Measurements from ENCODE around the gene TMEM150A.
A peak's percentile ranks its signal among the peaks of the same experiment; 100 is the strongest.

TMEM150A gene

GRCh38 chr2:85591563-85591962, 10.9 kb downstream of the TMEM150A start:
- no peaks in the 10 kb centered on the region for H3K9me3 ChIP-seq (ENCODE audit: control insufficient read depth, insufficient read depth, low read depth, low read length)
- no peaks in the 10 kb centered on the region for H3K27me3 ChIP-seq (ENCODE audit: control insufficient read depth, insufficient read depth, low read length)
- peaks cover under 1% of the 10 kb centered on the region for H3K36me3 ChIP-seq (ENCODE audit: control insufficient read depth, insufficient read depth, low read length)
- H3K27ac ChIP-seq (ENCODE audit: low read depth, low read length): no peak overlapping the region
- H3K9ac ChIP-seq (ENCODE audit: low read length): no peak overlapping the region
- H3K4me1 ChIP-seq (ENCODE audit: control insufficient read depth, insufficient read depth, low read length): no peaks in the 10 kb centered on the region; the same call in 1 of the 2 replicates
- no peak overlapping the region for H3K4me3 ChIP-seq (ENCODE audit: low read depth, low read length)

- H3K4me1 ChIP-seq (ENCODE audit: control insufficient read depth, insufficient read depth, low read length): peaks cover under 1% of the 10 kb centered on the region; the same call in 1 of the 2 replicates
- H3K9me3 ChIP-seq (ENCODE audit: control insufficient read depth, insufficient read depth, low read depth, low read length): no peaks in the 10 kb centered on the region
- H3K9ac ChIP-seq (ENCODE audit: low read length): no peak overlapping the region
- H3K4me3 ChIP-seq (ENCODE audit: low read depth, low read length): no peak overlapping the region
- H3K27me3 ChIP-seq (ENCODE audit: control insufficient read depth, insufficient read depth, low read length): no peaks in the 10 kb centered on the region; the same call in 1 of the 2 replicates
- no peaks in the 10 kb centered on the region for H3K36me3 ChIP-seq (ENCODE audit: control insufficient read depth, insufficient read depth, low read length)
- H3K27ac ChIP-seq (ENCODE audit: low read depth, low read length): no peak overlapping the region
These were observed 11.5 kb downstream of the TMEM150A start for GRCh38 chr2:85590950-85591349.

- Histone ChIP-seq H3K27me3 (ENCODE audit: control insufficient read depth, insufficient read depth, low read length) (peaks cover 1% of the 10 kb centered on the region; the same call in 1 of the 2 replicates), H3K27ac (ENCODE audit: low read depth, low read length) (no peak overlapping the region), H3K4me3 (ENCODE audit: low read depth, low read length) (no peak overlapping the region), H3K4me1 (ENCODE audit: control insufficient read depth, insufficient read depth, low read length) (peaks cover 8% of the 10 kb centered on the region), H3K36me3 (ENCODE audit: control insufficient read depth, insufficient read depth, low read length) (no peaks in the 10 kb centered on the region), H3K9me3 (ENCODE audit: control insufficient read depth, insufficient read depth, low read depth, low read length) (no peaks in the 10 kb centered on the region), H3K9ac (ENCODE audit: low read length) (no peak overlapping the region)
These were observed 12.3 kb downstream of the TMEM150A start for GRCh38 chr2:85589982-85590791.

GRCh38 chr2:85589181-85589580, 13.3 kb downstream of the TMEM150A start:
- no peak overlapping the region for H3K4me3 ChIP-seq (ENCODE audit: low read depth, low read length)

GRCh38 chr2:85588645-85589044, 13.9 kb downstream of the TMEM150A start:
- H3K9me3 ChIP-seq (ENCODE audit: control insufficient read depth, insufficient read depth, low read depth, low read length): no peaks in the 10 kb centered on the region
- H3K36me3 ChIP-seq (ENCODE audit: control insufficient read depth, insufficient read depth, low read length): no peaks in the 10 kb centered on the region; the same call in 1 of the 2 replicates
- no peak overlapping the region for H3K27ac ChIP-seq (ENCODE audit: low read depth, low read length)
- H3K27me3 ChIP-seq (ENCODE audit: control insufficient read depth, insufficient read depth, low read length): peaks cover 16% of the 10 kb centered on the region; the same call in 1 of the 2 replicates
- H3K4me1 ChIP-seq (ENCODE audit: control insufficient read depth, insufficient read depth, low read length): peaks cover 16% of the 10 kb centered on the region
- H3K9ac ChIP-seq (ENCODE audit: low read length): no peak overlapping the region
- no peak overlapping the region for H3K4me3 ChIP-seq (ENCODE audit: low read depth, low read length)

More at GRCh38 chr2:85589181-85589580, 13.3 kb downstream of the TMEM150A start:
- no peaks in the 10 kb centered on the region for H3K9me3 ChIP-seq (ENCODE audit: control insufficient read depth, insufficient read depth, low read depth, low read length)
- no peak overlapping the region for H3K27ac ChIP-seq (ENCODE audit: low read depth, low read length)
- no peaks in the 10 kb centered on the region for H3K36me3 ChIP-seq (ENCODE audit: control insufficient read depth, insufficient read depth, low read length)
- H3K27me3 ChIP-seq (ENCODE audit: control insufficient read depth, insufficient read depth, low read length): peaks cover 10% of the 10 kb centered on the region; the same call in 1 of the 2 replicates
- H3K4me1 ChIP-seq (ENCODE audit: control insufficient read depth, insufficient read depth, low read length): peaks cover 16% of the 10 kb centered on the region
- no peak overlapping the region for H3K9ac ChIP-seq (ENCODE audit: low read length)

GRCh38 chr2:85588236-85588635, 14.3 kb downstream of the TMEM150A start:
- H3K27ac ChIP-seq (ENCODE audit: low read depth, low read length): no peak overlapping the region
- H3K27me3 ChIP-seq (ENCODE audit: control insufficient read depth, insufficient read depth, low read length): peaks cover 17% of the 10 kb centered on the region; the same call in 1 of the 2 replicates
- H3K4me1 ChIP-seq (ENCODE audit: control insufficient read depth, insufficient read depth, low read length): peaks cover 16% of the 10 kb centered on the region
- H3K9me3 ChIP-seq (ENCODE audit: control insufficient read depth, insufficient read depth, low read depth, low read length): no peaks in the 10 kb centered on the region
- H3K4me3 ChIP-seq (ENCODE audit: low read depth, low read length): no peak overlapping the region
- H3K9ac ChIP-seq (ENCODE audit: low read length): no peak overlapping the region
- H3K36me3 ChIP-seq (ENCODE audit: control insufficient read depth, insufficient read depth, low read length): no peaks in the 10 kb centered on the region; the same call in 1 of the 2 replicates

GRCh38 chr2:85585781-85586105, 16.8 kb downstream of the TMEM150A start:
- peaks cover 16% of the 10 kb centered on the region for H3K4me1 ChIP-seq (ENCODE audit: control insufficient read depth, insufficient read depth, low read length)
- no peak overlapping the region for H3K9ac ChIP-seq (ENCODE audit: low read length)
- no peak overlapping the region for H3K4me3 ChIP-seq (ENCODE audit: low read depth, low read length)
- no peaks in the 10 kb centered on the region for H3K9me3 ChIP-seq (ENCODE audit: control insufficient read depth, insufficient read depth, low read depth, low read length)
- H3K36me3 ChIP-seq (ENCODE audit: control insufficient read depth, insufficient read depth, low read length): peaks cover 13% of the 10 kb centered on the region
- H3K27ac ChIP-seq (ENCODE audit: low read depth, low read length): no peak overlapping the region
- H3K27me3 ChIP-seq (ENCODE audit: control insufficient read depth, insufficient read depth, low read length): peaks cover 17% of the 10 kb centered on the region; the same call in 1 of the 2 replicates

GRCh38 chr2:85584857-85585780, 17.4 kb downstream of the TMEM150A start:
- peaks cover 19% of the 10 kb centered on the region for H3K4me1 ChIP-seq (ENCODE audit: control insufficient read depth, insufficient read depth, low read length)
- peak overlapping the region; percentile 60 for H3K4me3 ChIP-seq (ENCODE audit: low read depth, low read length)
- no peaks in the 10 kb centered on the region for H3K9me3 ChIP-seq (ENCODE audit: control insufficient read depth, insufficient read depth, low read depth, low read length)
- H3K36me3 ChIP-seq (ENCODE audit: control insufficient read depth, insufficient read depth, low read length): peaks cover 13% of the 10 kb centered on the region
- peaks cover 17% of the 10 kb centered on the region; the same call in 1 of the 2 replicates for H3K27me3 ChIP-seq (ENCODE audit: control insufficient read depth, insufficient read depth, low read length)
- H3K27ac ChIP-seq (ENCODE audit: low read depth, low read length): peak overlapping the region; percentile 41; the same call in 1 of the 2 replicates
- H3K9ac ChIP-seq (ENCODE audit: low read length): peak overlapping the region; percentile 49

GRCh38 chr2:85584354-85584856, 18.1 kb downstream of the TMEM150A start, which contains the start of gene VAMP5:
Gene VAMP5 (plus strand): TSS chr2:85584431. CDS start chr2:85584491, 60 bp downstream.
- Histone ChIP-seq H3K9ac (ENCODE audit: low read length) (peak within 1 kb of the TSS; percentile 49), H3K4me1 (ENCODE audit: control insufficient read depth, insufficient read depth, low read length) (peaks cover 26% of the 10 kb centered on the region), H3K27ac (ENCODE audit: low read depth, low read length) (peak within 1 kb of the TSS; percentile 41; the same call in 1 of the 2 replicates)

GRCh38 chr2:85583667-85584353, 18.7 kb downstream of the TMEM150A start:
- Histone ChIP-seq H3K27ac (ENCODE audit: low read depth, low read length) (no peak overlapping the region), H3K36me3 (ENCODE audit: control insufficient read depth, insufficient read depth, low read length) (peaks cover 13% of the 10 kb centered on the region), H3K4me1 (ENCODE audit: control insufficient read depth, insufficient read depth, low read length) (peaks cover 32% of the 10 kb centered on the region), H3K9me3 (ENCODE audit: control insufficient read depth, insufficient read depth, low read depth, low read length) (no peaks in the 10 kb centered on the region), H3K9ac (ENCODE audit: low read length) (no peak overlapping the region), H3K4me3 (ENCODE audit: low read depth, low read length) (peak overlapping the region; percentile 60), H3K27me3 (ENCODE audit: control insufficient read depth, insufficient read depth, low read length) (peaks cover 17% of the 10 kb centered on the region; the same call in 1 of the 2 replicates)

More at GRCh38 chr2:85584354-85584856, 18.1 kb downstream of the TMEM150A start, which contains the start of gene VAMP5:
- peak within 1 kb of the TSS; percentile 60 for H3K4me3 ChIP-seq (ENCODE audit: low read depth, low read length)
- peaks cover 13% of the 10 kb centered on the region for H3K36me3 ChIP-seq (ENCODE audit: control insufficient read depth, insufficient read depth, low read length)
- peaks cover 17% of the 10 kb centered on the region; the same call in 1 of the 2 replicates for H3K27me3 ChIP-seq (ENCODE audit: control insufficient read depth, insufficient read depth, low read length)
- H3K9me3 ChIP-seq (ENCODE audit: control insufficient read depth, insufficient read depth, low read depth, low read length): no peaks in the 10 kb centered on the region

All from HUES6 (cell line).